Nucleus accumbens (tissue), 56 donors: ENCODE data around the gene PLCB1.

Source experiments
- DNase-seq, 56 donors: peaks; one replicate each; lab custom pipeline; 2025; lab: John Stamatoyannopoulos, UW

Gene PLCB1

GRCh38 chr20:8523684-8524083 is 391.6 kb downstream of the PLCB1 start:
- peak in 1 of 56 donors; percentile 8 for DNase-seq

- DNase-seq: no peak
Observed at GRCh38 chr20:8524101-8525016, 392.3 kb downstream of the PLCB1 start.

- no peak for DNase-seq
Observed at GRCh38 chr20:8525017-8525343, 392.9 kb downstream of the PLCB1 start.

- DNase-seq: no peak
Observed at GRCh38 chr20:8526610-8527009, 394.5 kb downstream of the PLCB1 start.

- no peak for DNase-seq
Observed at GRCh38 chr20:8527998-8528723, 396.1 kb downstream of the PLCB1 start.

GRCh38 chr20:8530022-8530421 is 398.0 kb downstream of the PLCB1 start:
- DNase-seq: no peak

GRCh38 chr20:8532169-8532568 is 400.1 kb downstream of the PLCB1 start:
- no peak for DNase-seq

GRCh38 chr20:8534368-8535160 is 402.5 kb downstream of the PLCB1 start:
- no peak for DNase-seq

- DNase-seq: no peak
Observed at GRCh38 chr20:8535403-8536261, 403.6 kb downstream of the PLCB1 start.

- DNase-seq: no peak
Observed at GRCh38 chr20:8536262-8536618, 404.2 kb downstream of the PLCB1 start.

- DNase-seq: no peak
Observed at GRCh38 chr20:8540466-8540865, 408.4 kb downstream of the PLCB1 start.

- no peak for DNase-seq
Observed at GRCh38 chr20:8542110-8542486, 410.0 kb downstream of the PLCB1 start.

- DNase-seq: no peak
Observed at GRCh38 chr20:8545212-8545611, 413.1 kb downstream of the PLCB1 start.

- no peak for DNase-seq
Observed at GRCh38 chr20:8547035-8547650, 415.1 kb downstream of the PLCB1 start.

GRCh38 chr20:8547968-8548588 is 416.0 kb downstream of the PLCB1 start:
- DNase-seq: no peak

GRCh38 chr20:8549192-8549591 is 417.1 kb downstream of the PLCB1 start:
- DNase-seq: no peak

- DNase-seq: no peak
Observed at GRCh38 chr20:8557711-8558110, 425.6 kb downstream of the PLCB1 start.

- peak in 7 of 56 donors; percentile 0 to 24 (median 6) for DNase-seq
Observed at GRCh38 chr20:8562356-8562755, 430.3 kb downstream of the PLCB1 start.

GRCh38 chr20:8568075-8568474 is 436.0 kb downstream of the PLCB1 start:
- no peak for DNase-seq
